Activated T-cell treated with anti-CD3 and anti-CD28 coated beads, Interleukin-2, amount 50 U/mL, for 48 hours (primary cell): Measurements from ENCODE around the gene PCDHB3.
"Not testable (repeated sequence)": the region's sequence is repeated elsewhere in the genome, so short reads cannot be mapped to it uniquely, and the experiment has no call there.

Experiments used
- DNase-seq, 2 experiments: peaks; one replicate each; pipeline ENCODE4 v3.0.0-alpha.2; 2020

PCDHB3 gene

DNA sequence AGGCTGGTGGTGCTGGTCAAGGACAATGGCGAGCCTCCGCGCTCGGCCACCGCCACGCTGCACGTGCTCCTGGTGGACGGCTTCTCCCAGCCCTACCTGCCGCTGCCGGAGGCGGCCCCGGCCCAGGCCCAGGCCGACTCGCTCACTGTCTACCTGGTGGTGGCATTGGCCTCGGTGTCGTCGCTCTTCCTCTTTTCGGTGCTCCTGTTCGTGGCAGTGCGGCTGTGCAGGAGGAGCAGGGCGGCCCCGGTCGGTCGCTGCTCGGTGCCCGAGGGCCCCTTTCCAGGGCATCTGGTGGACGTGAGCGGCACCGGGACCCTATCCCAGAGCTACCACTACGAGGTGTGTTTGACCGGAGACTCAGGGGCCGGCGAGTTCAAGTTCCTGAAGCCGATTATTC is 37.1 kb downstream of the PCDHB3 start:
- DNase-seq, result not testable (repeated sequence)

- DNase-seq, result no peak
These were observed 49.5 kb downstream of the PCDHB3 start, which contains the start of gene PCDHB6 for GRCh38 chr5:141149812-141150211. Gene PCDHB6, plus strand, starts transcription at chr5:141150057. Its CDS starts 201 bp downstream, at chr5:141150258.

- no peak for DNase-seq
These were observed 50.1 kb downstream of the PCDHB3 start for GRCh38 chr5:141150224-141150992.

DNA sequence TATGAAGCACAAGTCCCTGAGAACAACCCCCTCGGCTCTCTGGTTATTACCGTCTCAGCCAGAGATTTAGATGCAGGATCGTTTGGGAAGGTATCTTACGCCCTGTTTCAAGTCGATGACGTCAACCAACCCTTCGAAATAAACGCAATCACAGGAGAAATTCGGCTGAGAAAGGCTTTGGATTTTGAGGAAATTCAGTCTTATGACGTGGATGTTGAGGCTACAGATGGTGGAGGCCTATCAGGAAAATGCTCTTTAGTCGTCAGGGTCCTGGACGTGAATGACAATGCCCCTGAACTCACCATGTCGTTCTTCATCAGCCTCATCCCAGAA is 50.7 kb downstream of the PCDHB3 start:
- DNase-seq, result no peak

DNA sequence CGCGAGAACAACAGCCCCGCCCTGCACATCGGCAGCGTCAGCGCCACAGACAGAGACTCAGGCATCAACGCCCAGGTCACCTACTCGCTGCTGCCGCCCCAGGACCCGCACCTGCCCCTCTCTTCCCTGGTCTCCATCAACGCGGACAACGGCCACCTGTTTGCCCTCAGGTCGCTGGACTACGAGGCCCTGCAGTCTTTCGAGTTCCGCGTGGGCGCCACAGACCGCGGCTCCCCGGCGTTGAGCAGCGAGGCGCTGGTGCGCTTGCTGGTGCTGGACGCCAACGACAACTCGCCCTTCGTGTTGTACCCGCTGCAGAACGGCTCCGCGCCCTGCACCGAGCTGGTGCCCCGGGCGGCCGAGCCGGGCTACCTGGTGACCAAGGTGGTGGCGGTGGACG is 51.4 kb downstream of the PCDHB3 start:
- DNase-seq, result not testable (repeated sequence)

DNA sequence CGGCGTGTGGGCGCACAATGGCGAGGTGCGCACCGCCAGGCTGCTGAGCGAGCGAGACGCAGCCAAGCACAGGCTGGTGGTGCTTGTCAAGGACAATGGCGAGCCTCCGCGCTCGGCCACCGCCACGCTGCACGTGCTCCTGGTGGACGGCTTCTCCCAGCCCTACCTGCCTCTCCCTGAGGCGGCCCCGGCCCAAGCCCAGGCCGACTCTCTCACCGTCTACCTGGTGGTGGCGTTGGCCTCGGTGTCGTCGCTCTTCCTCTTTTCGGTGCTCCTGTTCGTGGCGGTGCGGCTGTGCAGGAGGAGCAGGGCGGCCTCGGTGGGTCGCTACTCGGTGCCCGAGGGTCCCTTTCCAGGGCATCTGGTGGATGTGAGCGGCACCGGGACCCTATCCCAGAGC is 51.8 kb downstream of the PCDHB3 start:
- not testable (repeated sequence) for DNase-seq
